Cardiac muscle cell (in vitro differentiated cells and primary cell): ENCODE measurements around the gene SYT1. TPM values are rescaled to one million over a fixed set of nuclear protein-coding genes. Genes with fewer than 3 reads are reported as not detected.

Experiments used
- DNase-seq, 2 donors: peaks; one replicate each; pipeline versions ENCODE4 v3.0.0 to v3.0.0-alpha.2; 2010 to 2017; ENCODE audit warnings: low read depth in 1 of 2, low spot score in 1 of 2
- H3K27ac ChIP-seq: fragments of 200-600 bp; sonication (generic); 2 replicates; pipeline ENCODE4 v1.5.1; 2016
- H3K27me3 ChIP-seq: fragments of 200-600 bp; sonication (generic); 2 replicates; pipeline ENCODE4 v1.6.0; 2016; ENCODE audit warnings: control low read depth
- H3K36me3 ChIP-seq: fragments of 200-600 bp; sonication (generic); 2 replicates; pipeline ENCODE4 v1.5.1; 2016; ENCODE audit warnings: control low read depth
- H3K4me1 ChIP-seq: fragments of 200-600 bp; sonication (generic); 2 replicates; pipeline ENCODE4 v1.8.1; 2017; ENCODE audit warnings: low read depth, mild to moderate bottlenecking, mixed run types
- H3K4me3 ChIP-seq: fragments of 200-600 bp; sonication (generic); 2 replicates; pipeline ENCODE4 v1.5.1; 2016; ENCODE audit warnings: mild to moderate bottlenecking
- H3K9me3 ChIP-seq: fragments of 200-600 bp; sonication (generic); 2 replicates; pipeline ENCODE4 v1.5.1; 2017; ENCODE audit warnings: low read depth, mild to moderate bottlenecking, control low read depth
- polyA plus RNA-seq: library from polyadenylated mRNA; unstranded; fragments of >200 nt; fragmentation: Nextera tagmentation; extraction: Ambion mirVana; gene quantifications from 2 replicates; pipeline ENCODE4 v1.2.1, GENCODE V29; 2016
- total RNA-seq: library from RNA; depleted of rRNA; stranded (reverse); fragments of >200 nt; gene quantifications from 2 replicates; pipeline ENCODE4 v1.2.3, GENCODE V29; 2016
- TF ChIP-seq, protein P1 (sequence below): IDR thresholded peaks from 2 replicates; pipeline ENCODE4 v1.5.1; 2012; ENCODE audit warnings: low read depth, mild to moderate bottlenecking, low read length

Gene SYT1
- total and polyA plus RNA-seq, 2 experiments from 2014 or later, result 0.50 to 0.66 TPM

DNA sequence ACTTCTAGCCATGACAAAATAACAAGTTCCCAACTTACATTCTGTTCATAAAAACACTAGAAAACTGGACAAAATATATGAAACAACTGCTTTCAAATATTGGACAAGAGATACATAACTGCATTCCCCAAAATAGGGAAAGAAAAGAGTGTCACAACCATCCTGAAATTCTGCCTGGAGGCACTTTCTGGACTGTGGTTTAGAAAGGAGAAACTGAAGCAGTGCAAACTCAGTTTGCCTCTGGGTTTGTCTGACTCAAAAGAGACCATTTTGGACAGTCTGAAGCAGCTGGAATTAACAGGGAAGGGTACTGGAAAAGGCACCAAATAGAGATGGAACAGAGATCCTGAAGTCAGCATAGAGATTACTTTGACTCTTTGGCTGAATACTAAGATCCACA is 11.3 kb upstream of the SYT1 start:
- H3K4me3 ChIP-seq, result no peak overlapping the region

DNA sequence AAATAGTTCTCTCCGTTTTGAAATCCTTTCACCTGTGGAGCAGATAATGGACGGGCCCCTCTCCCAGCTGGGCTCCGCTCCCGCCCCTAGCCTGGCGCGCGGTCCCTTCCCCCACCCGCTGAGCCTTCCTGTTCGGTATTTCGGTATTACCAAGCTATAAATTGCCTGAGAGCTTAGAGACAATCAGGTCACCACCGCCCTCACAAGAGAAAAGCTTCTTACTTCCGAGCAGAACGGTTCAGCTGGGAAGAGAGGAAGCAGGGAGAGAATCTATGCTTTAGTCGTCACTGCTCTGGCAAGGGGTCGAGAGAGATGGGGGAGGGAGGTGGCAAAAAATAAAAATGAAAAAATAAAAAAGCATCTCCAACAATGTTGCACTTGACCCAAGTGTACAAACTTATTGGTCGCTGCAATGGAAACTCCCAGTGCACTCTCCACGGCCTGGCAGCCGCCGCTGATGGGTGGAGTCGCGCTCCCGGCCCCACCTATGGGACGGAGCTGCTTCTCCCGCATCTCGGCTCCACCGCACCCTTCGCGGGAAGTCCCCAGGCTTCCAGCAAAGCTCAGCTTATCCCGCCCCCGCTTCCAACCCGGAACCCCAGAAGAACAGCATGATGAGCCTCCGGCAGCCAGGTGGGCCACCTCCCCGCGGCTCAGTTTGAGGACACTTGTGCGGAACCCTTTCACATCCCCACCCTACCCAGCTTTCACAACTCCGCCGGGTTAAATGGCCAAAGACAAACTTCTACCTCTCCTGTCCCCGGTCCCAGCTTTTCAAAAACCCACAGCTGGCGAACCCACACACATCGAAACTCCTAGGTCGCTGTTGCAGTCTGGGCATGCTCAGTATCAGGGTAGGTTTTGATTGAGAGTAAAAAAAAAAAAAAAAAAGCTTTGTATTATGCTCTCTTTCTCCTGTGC is 832 bp upstream of the SYT1 start:
- Histone ChIP-seq H3K27ac (no peak overlapping the region), H3K36me3 (no peaks in the 10 kb centered on the region), H3K9me3 (no peaks in the 10 kb centered on the region), H3K27me3 (peaks cover 64% of the 10 kb centered on the region), H3K4me1 (peaks cover 9% of the 10 kb centered on the region), H3K4me3 (peak overlapping the region; percentile 52)
- TF ChIP-seq, protein P1, sequence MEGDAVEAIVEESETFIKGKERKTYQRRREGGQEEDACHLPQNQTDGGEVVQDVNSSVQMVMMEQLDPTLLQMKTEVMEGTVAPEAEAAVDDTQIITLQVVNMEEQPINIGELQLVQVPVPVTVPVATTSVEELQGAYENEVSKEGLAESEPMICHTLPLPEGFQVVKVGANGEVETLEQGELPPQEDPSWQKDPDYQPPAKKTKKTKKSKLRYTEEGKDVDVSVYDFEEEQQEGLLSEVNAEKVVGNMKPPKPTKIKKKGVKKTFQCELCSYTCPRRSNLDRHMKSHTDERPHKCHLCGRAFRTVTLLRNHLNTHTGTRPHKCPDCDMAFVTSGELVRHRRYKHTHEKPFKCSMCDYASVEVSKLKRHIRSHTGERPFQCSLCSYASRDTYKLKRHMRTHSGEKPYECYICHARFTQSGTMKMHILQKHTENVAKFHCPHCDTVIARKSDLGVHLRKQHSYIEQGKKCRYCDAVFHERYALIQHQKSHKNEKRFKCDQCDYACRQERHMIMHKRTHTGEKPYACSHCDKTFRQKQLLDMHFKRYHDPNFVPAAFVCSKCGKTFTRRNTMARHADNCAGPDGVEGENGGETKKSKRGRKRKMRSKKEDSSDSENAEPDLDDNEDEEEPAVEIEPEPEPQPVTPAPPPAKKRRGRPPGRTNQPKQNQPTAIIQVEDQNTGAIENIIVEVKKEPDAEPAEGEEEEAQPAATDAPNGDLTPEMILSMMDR, result no peak
- peak; percentile 36 to 43 for DNase-seq

More for the DNA sequence above, 11.3 kb upstream of the SYT1 start:
- Histone ChIP-seq H3K27me3 (no peaks in the 10 kb centered on the region), H3K9me3 (no peaks in the 10 kb centered on the region), H3K36me3 (no peaks in the 10 kb centered on the region), H3K27ac (no peak overlapping the region), H3K4me1 (no peaks in the 10 kb centered on the region)
- TF ChIP-seq, protein P1, result no peak
- no peak for DNase-seq

DNA sequence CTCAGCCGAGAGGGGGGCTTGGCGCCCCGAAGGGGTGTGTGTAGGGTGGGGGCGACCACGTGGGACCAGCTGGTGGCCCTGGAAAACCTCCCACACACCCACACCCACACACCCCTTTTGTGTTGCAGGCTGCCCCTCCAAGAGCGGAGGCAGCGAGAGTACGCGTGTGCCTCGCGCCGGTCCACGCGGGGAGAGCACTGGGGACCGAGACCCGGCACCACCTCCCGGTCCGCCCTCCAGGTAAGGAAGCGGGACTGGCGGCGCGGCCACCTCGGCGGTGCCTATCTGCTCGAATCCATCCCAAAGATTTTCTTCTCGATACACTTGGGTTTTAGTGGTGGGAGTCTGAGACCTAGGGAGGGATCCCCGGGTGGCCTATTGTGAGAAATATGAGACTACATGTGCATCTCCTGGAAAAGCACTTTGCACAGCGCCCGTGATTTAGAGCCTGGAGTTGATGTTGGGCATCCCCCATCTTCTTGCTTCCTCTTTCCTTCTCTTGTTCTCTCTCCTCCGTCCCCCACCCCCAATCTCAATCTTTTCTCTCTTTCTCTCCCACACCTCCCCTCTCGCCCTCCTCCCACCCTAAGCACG is 393 bp downstream of the SYT1 start:
- TF ChIP-seq, protein P1, result no peak
- Histone ChIP-seq H3K27ac (no peak overlapping the region), H3K36me3 (no peaks in the 10 kb centered on the region), H3K27me3 (peaks cover 64% of the 10 kb centered on the region), H3K9me3 (no peaks in the 10 kb centered on the region), H3K4me1 (peaks cover 9% of the 10 kb centered on the region), H3K4me3 (peak overlapping the region; percentile 52)
- peak in 1 of 2 donors; percentile 4 for DNase-seq

DNA sequence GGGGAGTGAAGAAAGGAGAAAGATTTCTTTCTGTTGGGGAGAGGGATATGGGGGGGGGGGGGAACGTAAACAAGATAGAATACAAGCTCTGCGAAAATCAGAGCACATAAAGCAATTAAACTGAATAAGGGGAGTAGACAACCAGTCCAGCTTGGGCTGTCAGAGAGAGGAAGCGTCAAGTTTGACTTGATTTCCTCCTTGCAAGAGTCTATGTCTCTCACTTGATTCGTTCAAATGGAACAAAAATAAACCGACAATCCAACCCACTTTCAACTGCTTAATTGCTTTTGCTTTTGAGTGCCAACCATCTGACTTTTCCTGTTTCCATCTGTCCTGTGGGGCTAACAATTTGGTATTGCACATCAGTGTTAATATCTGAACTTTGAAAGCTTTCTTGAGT is 942 bp downstream of the SYT1 start:
- Histone ChIP-seq H3K27me3 (peaks cover 65% of the 10 kb centered on the region), H3K36me3 (no peaks in the 10 kb centered on the region), H3K9me3 (no peaks in the 10 kb centered on the region), H3K4me1 (peaks cover 9% of the 10 kb centered on the region), H3K27ac (no peak overlapping the region), H3K4me3 (no peak overlapping the region)
- no peak for DNase-seq
- TF ChIP-seq, protein P1, result no peak

DNA sequence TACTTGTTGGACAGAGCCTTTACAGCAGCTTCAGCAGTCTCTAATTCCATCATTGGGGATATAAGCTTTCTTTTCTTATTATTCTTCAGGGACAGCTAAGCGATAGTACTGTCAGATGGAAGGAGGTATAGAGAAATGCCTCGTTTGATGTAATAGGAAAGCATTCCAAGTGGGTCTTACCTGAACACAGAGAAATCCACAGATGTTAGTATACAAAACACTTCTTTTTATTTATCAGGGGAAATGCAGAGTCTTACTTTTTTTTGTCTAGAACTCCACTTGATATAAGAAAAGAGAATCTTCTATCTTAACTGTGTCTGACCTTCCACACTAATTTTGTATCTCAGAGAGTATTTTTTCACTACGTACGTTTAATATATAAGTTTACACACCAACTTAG is 1.9 kb downstream of the SYT1 start:
- DNase-seq, result no peak
- no peak overlapping the region for H3K4me3 ChIP-seq
- peaks cover 9% of the 10 kb centered on the region for H3K4me1 ChIP-seq
- H3K36me3 ChIP-seq, result no peaks in the 10 kb centered on the region
- TF ChIP-seq, protein P1, result no peak
- peaks cover 73% of the 10 kb centered on the region for H3K27me3 ChIP-seq
- no peak overlapping the region for H3K27ac ChIP-seq
- no peaks in the 10 kb centered on the region for H3K9me3 ChIP-seq
